Stimulated activated CD4-positive, alpha-beta T cell treated with anti-CD3 and anti-CD28 coated beads, Interleukin-2, amount 100 ng/mL, for 48 hours (primary cell): ENCODE data around the gene SIDT1.

Source experiments
- DNase-seq, 2 donors: peaks; one replicate each; pipeline ENCODE4 v3.0.0-alpha.2; 2020

The SIDT1 gene

GRCh38 chr3:113546414-113546893 lies 14.1 kb downstream of the SIDT1 start:
- DNase-seq = no peak

DNA sequence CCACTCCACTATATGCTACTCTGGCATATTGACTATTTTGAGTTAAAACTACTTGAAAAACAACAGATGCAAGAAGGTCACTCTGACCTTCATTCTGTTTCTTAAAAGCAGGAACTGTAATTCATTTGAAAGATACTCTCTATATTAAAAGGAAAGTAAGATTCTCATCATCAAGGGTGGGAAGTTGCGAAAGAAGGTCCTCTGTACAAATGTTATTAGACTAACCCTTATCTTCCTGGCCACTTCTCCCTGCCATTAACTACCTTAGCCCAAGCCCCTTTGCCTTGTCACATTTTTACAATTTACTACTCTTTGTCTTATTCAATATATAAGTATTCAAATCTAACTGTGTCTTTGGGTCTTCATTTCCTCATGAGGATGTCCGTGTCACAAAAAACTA lies 16.1 kb downstream of the SIDT1 start:
- no peak for DNase-seq

DNA sequence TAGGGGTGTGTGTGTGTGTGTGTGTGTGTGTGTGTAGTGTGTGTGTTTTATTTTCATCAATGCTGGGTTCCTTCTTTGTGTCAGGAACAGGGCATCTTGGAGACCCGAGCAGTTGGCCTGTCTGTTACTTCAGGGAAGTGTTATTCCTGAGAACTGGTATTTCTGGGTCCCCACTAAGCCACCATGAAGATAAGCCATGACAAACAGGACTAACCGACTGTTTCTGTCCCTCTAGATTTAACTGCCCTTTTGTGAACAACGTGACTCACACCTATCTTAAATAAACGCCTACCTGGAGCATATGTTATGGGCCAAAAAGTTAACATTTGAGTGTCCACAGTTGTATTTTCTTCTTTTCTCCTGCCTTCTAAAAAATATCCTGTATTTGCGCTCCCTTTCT lies 19.5 kb downstream of the SIDT1 start:
- no peak for DNase-seq

DNA sequence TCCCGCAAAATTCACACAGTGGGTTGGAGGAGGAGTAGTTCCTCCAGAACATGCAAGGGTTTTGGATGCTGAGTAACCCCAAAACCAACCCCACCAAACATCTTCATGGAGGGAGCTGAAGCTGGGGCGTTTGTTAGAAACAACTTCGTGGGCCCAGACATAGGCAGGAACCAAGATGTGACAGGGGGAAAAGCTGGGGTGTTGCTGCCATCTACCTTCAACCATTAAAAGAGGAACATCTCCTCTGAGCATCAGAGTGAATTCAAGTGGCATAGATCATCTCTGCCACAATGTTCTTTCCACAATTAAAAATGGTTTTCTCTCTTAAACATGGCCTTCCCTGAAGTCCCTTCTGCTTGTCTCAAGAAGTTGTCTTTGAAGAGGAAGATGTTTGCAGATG lies 20.5 kb downstream of the SIDT1 start:
- DNase-seq = no peak

DNA sequence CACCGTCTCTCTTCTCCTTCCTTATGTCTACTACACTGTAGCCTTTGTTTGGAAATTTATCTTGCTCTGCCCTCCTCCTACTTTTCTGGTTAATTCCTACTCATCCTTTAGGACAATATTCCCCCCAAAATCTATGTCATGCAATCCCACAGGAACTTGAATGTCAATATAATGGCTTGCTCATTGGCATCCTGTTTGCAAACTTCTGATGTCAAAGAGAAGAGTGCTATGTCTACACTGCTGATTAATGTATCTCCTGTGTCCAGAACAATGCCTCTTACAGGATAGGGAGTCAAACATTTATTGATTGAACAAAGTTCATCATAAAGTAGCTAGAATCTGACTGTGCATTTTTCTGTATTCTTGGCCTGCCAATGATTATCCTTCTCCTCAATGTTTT lies 22.8 kb downstream of the SIDT1 start:
- no peak for DNase-seq

GRCh38 chr3:113556316-113556945 lies 24.1 kb downstream of the SIDT1 start:
- no peak for DNase-seq

GRCh38 chr3:113556946-113557335 lies 24.6 kb downstream of the SIDT1 start:
- DNase-seq = no peak

DNA sequence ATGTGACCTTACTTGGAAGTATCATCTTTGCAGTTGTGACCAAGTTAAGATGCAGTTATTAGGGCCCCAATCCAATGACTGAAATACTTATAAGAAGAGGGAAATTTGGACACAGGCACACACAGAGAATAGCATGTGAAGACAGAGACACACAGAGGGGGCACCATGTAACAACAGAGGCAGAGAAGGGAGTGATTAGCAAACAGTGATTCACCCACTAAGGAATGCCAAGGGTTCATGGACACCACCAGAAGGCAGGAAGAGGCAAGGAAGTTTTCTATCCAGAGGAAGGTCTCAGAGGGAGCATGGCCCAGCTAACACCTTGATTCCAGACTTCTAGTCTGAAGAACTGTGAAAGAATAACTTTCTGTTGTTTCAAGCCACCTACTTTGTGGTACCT lies 25.0 kb downstream of the SIDT1 start:
- no peak for DNase-seq

GRCh38 chr3:113559009-113559408 lies 26.7 kb downstream of the SIDT1 start:
- no peak for DNase-seq

DNA sequence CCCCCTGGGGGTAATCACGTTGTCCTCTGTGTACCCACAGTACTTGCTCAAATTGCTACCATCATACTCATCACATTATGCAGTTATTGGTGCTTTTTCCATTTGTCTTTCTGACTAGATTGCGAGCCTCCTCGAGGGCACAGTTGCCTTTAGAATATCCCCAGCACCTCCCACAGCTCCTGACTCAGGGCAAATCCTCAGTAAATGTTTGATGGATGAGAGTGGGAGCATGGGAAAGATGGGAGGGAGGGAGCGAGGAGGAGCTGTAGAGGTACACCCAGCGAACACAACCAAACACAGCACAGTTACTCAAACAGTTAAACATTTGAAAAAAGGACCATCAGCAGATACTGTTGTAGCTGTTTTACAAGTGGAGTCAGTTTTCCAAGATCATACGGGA lies 27.9 kb downstream of the SIDT1 start:
- no peak for DNase-seq

- no peak for DNase-seq
Observed at GRCh38 chr3:113560831-113561623, 28.7 kb downstream of the SIDT1 start.

- no peak for DNase-seq
Observed at GRCh38 chr3:113565555-113565954, 33.2 kb downstream of the SIDT1 start.

DNA sequence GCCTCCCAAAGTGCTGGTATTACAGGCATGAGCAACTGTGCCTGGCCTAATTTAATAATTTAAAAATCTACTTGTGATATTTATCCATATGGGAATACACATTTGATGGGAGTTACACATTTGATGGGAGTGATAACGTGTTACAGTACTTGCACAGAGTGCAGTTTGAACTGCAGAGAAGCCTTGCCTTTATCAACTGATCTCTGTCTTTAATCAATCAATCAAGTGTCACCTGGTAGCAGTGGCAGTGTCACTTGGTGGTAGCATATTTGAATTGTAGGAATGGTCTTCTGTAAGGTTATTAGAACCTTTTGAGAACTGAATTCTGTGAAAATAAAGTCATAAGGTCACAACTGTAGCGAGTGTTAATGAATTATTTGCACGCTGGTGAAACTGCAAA lies 37.8 kb downstream of the SIDT1 start:
- DNase-seq = no peak

DNA sequence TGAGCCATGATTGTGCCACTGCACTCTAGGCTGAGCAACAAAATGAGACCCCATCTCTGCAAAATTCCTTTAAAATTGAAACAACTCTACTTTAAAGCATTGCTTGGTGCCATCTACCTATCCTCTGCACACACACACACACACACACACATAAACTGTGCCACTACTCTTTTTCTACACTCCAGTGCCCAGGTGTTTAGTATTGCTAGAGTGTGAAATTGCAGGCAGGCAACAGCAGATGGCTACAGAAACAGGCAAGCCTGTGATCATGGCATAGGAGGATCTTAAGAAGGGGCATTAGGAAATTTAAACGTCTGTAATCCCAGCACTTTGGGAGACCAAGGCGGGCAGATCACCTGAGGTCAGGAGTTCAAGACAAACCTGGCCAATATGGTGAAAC lies 39.0 kb downstream of the SIDT1 start:
- no peak for DNase-seq

GRCh38 chr3:113573728-113574127 lies 41.4 kb downstream of the SIDT1 start:
- DNase-seq = no peak

DNA sequence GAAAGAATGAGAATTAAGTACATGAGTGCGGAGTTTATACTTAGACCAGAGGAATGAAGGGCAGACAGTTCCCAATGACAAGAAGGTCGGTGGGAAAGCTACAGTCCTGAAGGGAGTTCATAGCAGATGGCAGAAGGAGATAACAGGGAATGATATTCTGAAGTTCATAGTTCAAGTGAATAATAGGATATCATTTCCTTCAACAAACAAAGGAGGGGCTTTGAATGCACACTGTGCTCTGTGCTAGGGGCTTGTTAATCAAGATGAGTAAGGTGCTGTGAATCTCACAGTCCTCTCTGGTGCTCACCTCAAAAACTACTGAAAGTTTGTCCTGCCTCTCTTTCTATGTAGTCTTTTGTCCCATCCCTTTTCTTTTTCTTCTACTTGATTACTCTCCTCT lies 41.9 kb downstream of the SIDT1 start:
- DNase-seq = no peak

- no peak for DNase-seq
Observed at GRCh38 chr3:113575206-113575605, 42.9 kb downstream of the SIDT1 start.

DNA sequence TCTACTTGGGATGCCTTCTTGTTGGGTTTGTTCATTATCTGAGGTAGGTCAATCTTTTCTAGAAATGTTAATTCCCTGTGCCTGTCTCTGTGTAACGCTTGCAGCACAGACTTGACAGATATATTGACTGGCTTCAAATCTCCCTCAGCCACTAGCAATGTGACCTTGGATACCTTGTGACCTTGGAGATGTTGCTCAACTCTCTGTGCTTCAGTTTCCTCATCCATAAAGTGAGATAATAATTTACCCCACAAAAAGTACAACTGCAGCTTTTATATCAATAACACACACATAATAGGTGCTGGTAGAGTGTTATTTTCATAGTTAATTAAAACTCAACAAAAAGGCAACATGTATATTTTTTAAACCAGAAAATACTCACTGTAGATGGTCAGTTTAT lies 52.9 kb downstream of the SIDT1 start:
- no peak for DNase-seq

DNA sequence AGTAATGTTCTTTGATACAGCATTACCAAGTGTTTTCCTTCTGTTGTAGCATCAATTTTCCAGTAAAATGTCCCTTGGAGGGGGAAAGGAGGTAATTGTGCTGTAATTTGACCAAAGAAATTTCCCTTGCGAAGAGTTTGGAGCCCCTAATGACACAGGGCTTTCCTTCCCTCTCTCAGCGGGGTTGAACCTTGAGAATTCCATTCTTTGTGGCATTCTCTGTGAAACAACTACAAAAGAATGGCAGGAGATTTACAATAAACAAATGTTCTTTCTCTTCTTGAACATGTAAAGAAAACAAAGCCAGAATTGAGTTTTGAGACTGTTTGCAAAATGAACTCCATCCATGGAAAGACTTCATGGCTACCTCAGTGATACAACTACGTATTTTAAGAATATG lies 53.4 kb downstream of the SIDT1 start:
- DNase-seq = no peak

DNA sequence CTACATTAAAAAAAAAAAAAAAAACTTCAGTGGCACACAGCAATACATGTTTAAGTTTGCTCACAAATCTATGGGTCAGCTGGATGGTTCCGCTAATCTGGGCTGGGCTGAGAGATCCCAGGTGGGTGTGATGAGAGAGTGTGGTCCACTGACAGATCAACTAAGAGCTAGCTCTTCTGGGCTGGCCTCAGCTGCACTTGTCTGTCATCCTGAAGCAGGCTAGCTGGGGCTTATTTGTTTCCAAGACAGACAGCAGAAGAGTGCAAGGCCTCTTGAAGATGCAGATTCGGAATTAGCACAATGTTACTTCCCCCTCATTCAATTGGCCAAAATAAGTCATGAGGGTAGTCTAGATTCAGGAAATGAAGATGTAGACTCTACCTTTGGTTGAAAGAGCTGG lies 56.5 kb downstream of the SIDT1 start:
- DNase-seq = no peak

- DNase-seq = no peak
Observed at GRCh38 chr3:113589971-113590370, 57.6 kb downstream of the SIDT1 start.

DNA sequence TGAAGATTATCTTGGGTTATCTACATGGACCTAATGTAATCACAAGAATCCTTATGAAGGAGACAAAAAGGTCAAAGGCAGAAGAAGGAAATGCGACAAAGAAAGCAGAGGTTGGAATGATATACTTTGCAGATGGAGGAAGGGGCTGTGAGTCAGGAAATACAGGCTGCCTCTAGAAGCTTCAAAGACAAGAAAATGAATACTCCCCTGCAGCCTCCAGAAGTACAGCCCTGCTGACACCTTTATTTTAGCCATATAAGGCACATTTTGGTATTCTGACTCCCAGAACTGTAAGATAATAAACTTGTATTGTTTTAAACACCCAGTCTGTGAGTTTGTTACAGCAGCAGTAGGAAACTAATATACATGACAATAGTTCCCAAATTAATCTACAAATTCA lies 58.6 kb downstream of the SIDT1 start:
- DNase-seq = no peak

DNA sequence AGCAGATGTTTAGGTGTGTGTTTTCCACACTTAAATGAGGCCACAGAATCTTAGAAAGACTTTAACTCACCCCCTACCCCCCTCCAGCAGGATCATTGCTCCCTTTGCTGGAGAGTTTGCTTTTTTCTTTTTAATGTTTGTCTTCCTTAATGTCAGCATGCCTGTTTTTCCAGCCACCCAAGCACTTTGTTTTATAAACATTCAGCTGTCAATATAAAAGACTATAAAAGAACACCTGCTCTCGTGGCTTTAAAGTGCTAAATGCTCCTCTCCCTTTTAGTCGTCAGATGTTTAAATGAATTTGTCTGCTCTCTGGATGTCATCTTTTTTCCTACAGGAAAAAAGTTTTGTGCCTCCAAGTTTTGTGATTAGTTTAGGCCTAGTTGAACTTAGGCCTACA lies 61.7 kb downstream of the SIDT1 start:
- no peak for DNase-seq

DNA sequence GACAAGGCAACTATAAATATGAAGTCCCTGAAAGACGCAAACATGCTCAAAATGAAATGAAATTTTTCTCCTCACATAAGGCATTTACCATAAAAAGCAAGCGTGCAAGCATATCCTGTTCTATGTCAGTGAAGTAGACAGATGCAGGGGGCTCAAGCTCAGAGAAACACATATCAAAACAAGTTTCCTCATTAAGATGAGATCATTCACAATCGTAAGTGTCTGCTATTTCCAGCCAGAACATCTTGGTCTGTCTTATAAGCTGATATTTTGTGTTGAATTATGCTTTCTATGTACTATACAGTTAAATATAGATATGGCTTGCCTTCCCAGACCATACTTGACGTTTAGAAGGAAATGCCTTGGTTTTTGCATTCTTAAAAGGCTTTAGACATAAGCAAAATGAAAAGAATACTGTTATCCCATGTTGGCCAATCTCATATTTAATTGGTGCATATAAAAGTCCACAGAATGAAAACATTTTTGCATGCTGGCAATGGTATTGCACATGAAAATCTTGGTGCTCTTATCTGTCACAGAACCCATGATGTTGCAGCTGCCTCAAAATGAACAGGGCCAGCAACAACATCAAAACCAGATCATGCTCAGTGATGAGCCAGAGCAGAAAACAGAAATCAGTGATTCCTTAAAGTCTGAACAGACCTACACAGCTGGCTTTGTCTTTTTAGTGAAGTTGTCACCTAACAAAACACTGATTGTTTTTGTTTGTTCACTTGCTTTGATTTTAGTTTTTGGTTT lies 65.4 kb downstream of the SIDT1 start:
- no peak for DNase-seq
